BE2C (cell line): ENCODE data around the gene RHCG.

ENCODE experiments used
- DNase-seq: peaks from one replicate; pipeline ENCODE4 v3.0.0-alpha.2; 2020
- H3K27me3 ChIP-seq: fragments of 250-450 bp; sonication (Bioruptor Pico); 2 replicates; pipeline ENCODE4 v1.5.1; 2020; ENCODE audit warnings: mild to moderate bottlenecking
- H3K36me3 ChIP-seq: fragments of 250-450 bp; sonication (Bioruptor Pico); 2 replicates; pipeline ENCODE4 v1.5.1; 2020; ENCODE audit warnings: mild to moderate bottlenecking
- H3K4me1 ChIP-seq: fragments of 250-450 bp; sonication (Bioruptor Pico); 2 replicates; pipeline ENCODE4 v1.5.1; 2020
- H3K4me3 ChIP-seq: 2 replicates; pipeline ENCODE4 v1.5.1; 2011; ENCODE audit warnings: low read depth, low read length
- H3K9me3 ChIP-seq: fragments of 250-450 bp; sonication (Bioruptor Pico); 2 replicates; pipeline ENCODE4 v1.5.1; 2020
- CTCF ChIP-seq: IDR thresholded peaks from 2 replicates; pipeline ENCODE4 v1.5.1; 2012; ENCODE audit warnings: mild to moderate bottlenecking, low read depth, low read length

Gene RHCG

GRCh38 chr15:89524184-89524583, 27.8 kb upstream of the RHCG start:
- TF ChIP-seq CTCF: no peak
- no peak overlapping the region for H3K4me3 ChIP-seq
- H3K4me1 ChIP-seq: no peaks in the 10 kb centered on the region
- no peaks in the 10 kb centered on the region for H3K36me3 ChIP-seq
- H3K27me3 ChIP-seq: no peaks in the 10 kb centered on the region
- no peaks in the 10 kb centered on the region for H3K9me3 ChIP-seq
- no peak for DNase-seq

GRCh38 chr15:89523101-89523500, 26.7 kb upstream of the RHCG start:
- H3K9me3 ChIP-seq: no peaks in the 10 kb centered on the region
- no peaks in the 10 kb centered on the region for H3K4me1 ChIP-seq
- DNase-seq: no peak
- no peak for TF ChIP-seq CTCF
- no peak overlapping the region for H3K4me3 ChIP-seq
- no peaks in the 10 kb centered on the region for H3K36me3 ChIP-seq
- no peaks in the 10 kb centered on the region for H3K27me3 ChIP-seq

GRCh38 chr15:89521605-89522004, 25.2 kb upstream of the RHCG start:
- H3K4me1 ChIP-seq: no peaks in the 10 kb centered on the region
- H3K36me3 ChIP-seq: no peaks in the 10 kb centered on the region
- H3K27me3 ChIP-seq: peaks cover 9% of the 10 kb centered on the region
- no peak overlapping the region for H3K4me3 ChIP-seq
- DNase-seq: no peak
- TF ChIP-seq CTCF: no peak
- H3K9me3 ChIP-seq: no peaks in the 10 kb centered on the region

GRCh38 chr15:89515477-89515876, 19.1 kb upstream of the RHCG start:
- H3K4me1 ChIP-seq: no peaks in the 10 kb centered on the region
- no peak for TF ChIP-seq CTCF
- no peaks in the 10 kb centered on the region for H3K36me3 ChIP-seq
- no peak for DNase-seq
- no peak overlapping the region for H3K4me3 ChIP-seq
- no peaks in the 10 kb centered on the region for H3K9me3 ChIP-seq
- peaks cover 9% of the 10 kb centered on the region for H3K27me3 ChIP-seq

- Histone ChIP-seq H3K4me3 (no peak overlapping the region), H3K36me3 (no peaks in the 10 kb centered on the region), H3K27me3 (peaks cover 9% of the 10 kb centered on the region), H3K4me1 (no peaks in the 10 kb centered on the region), H3K9me3 (no peaks in the 10 kb centered on the region)
- TF ChIP-seq CTCF: no peak
- DNase-seq: no peak
Observed at GRCh38 chr15:89514596-89515406, 18.4 kb upstream of the RHCG start.

- peaks cover 9% of the 10 kb centered on the region for H3K27me3 ChIP-seq
- DNase-seq: no peak
- no peaks in the 10 kb centered on the region for H3K36me3 ChIP-seq
- H3K4me1 ChIP-seq: no peaks in the 10 kb centered on the region
- no peak overlapping the region for H3K4me3 ChIP-seq
- TF ChIP-seq CTCF: no peak
- no peaks in the 10 kb centered on the region for H3K9me3 ChIP-seq
Observed at GRCh38 chr15:89514186-89514585, 17.8 kb upstream of the RHCG start.
